Stimulated activated CD4-positive, alpha-beta T cell treated with anti-CD3 and anti-CD28 coated beads, Interleukin-4, amount 100 ng/mL, for 1 hour (primary cell): ENCODE measurements around the gene MOV10L1.
"Not testable (repeated sequence)": the region's sequence is repeated elsewhere in the genome, so short reads cannot be mapped to it uniquely, and the experiment has no call there.

Experiments
- DNase-seq: peaks from one replicate; pipeline ENCODE4 v3.0.0-alpha.2; 2020

MOV10L1 gene

DNA sequence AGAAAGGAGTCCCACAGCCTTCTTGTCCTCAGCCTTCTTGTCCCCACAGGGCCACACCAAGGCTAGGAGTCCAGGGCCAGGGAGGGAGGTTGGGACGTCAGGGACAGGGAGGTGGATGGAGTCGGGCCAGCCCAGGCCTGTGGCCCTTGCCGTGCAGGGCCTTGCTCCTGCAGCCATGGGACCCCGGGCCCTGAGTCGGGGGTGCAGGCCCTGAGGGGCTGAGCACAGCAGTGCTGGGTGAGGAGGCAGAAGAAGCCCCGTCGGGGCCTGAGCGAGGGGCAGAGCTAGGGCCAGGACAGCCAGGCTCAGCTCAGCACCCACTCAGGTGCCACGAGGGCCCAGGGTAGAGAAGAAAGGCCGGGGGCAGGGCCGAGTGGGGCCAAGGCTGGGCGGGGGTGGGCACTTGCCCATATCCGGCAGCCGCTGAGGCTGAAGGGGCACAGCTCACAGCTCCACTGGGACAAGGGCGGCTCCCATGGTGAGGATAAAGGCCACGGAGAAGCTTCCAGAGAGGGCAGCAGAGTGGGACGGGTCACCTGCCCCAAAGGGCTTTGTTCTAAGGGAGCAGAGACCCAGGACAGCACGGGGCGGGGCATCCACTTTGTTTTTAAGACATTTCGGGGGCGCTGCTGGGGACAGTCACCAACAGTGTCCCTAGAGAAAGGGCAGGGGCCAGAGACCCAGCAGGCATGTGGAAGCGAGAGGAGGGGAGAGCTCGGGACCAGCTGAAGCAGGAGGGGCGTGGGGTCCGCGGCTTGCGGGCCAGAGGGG, 8.2 kb upstream of the MOV10L1 start:
- DNase-seq, result no peak

DNA sequence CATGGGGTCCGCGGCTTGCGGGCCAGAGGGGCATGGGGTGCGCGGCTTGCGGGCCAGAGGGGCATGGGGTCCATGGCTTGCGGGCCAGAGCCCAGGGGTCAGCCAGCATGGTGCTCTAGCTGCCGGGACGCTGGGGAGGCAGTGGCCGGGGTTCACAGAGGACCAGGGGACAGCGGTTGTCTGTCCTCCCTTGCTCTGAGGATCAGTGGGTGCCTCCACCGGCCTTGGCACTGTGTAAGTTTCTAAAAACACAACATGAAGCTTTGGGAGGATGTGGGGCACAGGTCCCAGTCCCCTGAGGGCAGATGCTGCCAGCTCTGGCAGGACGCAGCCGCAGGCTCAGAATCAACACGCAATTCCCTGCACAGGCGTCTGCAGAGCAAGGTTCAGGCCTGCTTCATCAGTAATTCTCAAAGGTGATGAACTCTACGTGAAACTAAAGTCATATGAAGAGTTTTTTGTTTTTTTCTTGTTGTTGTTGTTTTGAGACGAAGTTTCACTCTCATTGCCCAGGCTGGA, 7.5 kb upstream of the MOV10L1 start:
- no peak for DNase-seq

GRCh38 chr22:50082961-50083461, 6.8 kb upstream of the MOV10L1 start:
- no peak for DNase-seq

DNA sequence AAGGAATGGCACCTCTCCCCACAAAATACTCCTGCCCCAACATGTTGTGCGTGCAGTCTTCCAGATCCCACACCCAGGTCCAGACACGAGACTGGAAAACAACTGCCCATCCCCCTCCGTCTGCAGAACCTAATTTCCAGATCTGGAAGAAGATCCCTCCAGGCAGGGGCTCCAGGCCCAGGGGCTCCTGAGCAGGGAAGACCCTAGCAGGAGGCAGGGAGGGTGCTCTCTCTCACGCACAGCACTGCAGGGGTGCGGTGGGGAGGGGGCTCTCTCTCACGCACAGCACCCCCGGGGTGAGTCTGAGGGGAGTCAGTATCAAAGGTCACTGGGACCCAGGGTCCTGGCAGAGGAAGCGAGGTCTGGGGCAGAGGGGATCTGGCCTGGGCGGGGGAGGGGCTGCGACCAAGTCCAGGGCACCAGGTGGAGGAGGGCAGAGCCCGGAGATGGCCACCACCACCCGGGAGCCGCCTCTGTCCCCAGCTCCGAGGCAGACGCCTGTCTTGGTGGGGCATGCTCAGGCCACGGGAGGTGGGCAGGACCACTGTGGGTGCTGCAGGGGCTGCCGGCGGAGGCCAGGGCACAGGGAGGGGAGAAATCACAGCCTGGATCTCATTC, 6.2 kb upstream of the MOV10L1 start:
- DNase-seq, result no peak

- no peak for DNase-seq
Measured at GRCh38 chr22:50084080-50084477, 5.7 kb upstream of the MOV10L1 start.

GRCh38 chr22:50084614-50085021, 5.2 kb upstream of the MOV10L1 start:
- DNase-seq, result no peak

DNA sequence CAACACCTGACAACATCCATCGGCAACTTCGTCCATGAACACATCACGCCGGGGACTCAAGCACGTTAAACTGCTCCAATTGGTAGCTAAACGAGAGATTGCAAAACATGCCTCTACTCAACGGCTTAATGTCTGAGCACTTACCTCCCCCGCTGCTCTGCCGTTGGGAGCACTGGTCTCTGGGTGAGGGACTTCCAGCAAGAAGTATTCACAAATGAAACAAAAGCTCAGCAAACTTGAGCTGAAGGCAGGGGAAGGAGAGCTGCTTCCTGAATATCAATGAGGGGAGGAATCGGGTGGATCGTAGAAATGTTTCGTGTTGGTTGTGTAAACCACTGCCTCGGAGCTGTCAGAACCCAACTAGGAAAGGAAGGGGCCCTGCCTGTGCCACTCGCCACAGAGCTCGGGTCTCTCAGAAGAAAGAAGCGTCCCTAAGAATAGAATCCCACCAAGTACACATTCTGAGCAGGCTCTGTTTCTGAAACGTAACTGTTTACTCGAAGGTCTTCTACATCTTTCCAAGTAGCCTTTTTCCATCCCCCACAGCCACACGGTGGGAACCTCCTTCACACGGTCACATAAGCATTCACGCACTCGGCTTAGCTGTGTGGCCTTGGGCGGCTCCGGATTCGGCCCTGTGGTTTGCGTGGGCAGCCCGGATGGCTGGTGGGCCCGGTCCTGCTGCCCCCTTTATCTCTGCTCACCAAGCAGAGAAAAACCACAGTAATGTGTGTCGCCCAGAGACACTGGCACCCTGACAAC, 4.4 kb upstream of the MOV10L1 start, which contains the start of gene MLC1:
Gene MLC1 (minus strand): TSS at position 216 of the 762 bp plus-strand sequence. CDS start 524 bp downstream, outside the sequence.
- no peak for DNase-seq

GRCh38 chr22:50086526-50086925, 3.3 kb upstream of the MOV10L1 start:
- DNase-seq, result no peak

DNA sequence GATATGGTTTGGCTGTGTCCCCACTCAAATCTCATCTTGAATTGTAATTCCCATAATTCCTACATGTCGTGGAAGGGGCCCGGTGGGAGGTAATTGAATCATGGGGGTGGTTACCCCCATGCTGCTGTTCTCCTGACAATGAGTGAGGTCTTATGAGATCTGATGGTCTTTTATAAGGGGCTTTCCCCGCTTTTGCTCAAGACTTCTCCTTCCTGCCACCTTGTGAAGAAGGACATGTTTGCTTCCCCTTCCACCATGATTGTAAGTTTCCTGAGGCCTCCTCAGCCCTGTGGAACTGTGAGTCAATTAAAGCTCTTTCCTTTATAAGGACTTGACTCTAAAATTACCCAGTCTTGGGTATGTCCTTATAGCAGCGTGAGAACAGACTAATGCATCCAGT, 2.8 kb upstream of the MOV10L1 start:
- not testable (repeated sequence) for DNase-seq

- no peak for DNase-seq
Measured at GRCh38 chr22:50087646-50088045, 2.2 kb upstream of the MOV10L1 start.

GRCh38 chr22:50088096-50088495, 1.7 kb upstream of the MOV10L1 start:
- no peak for DNase-seq

- no peak for DNase-seq
Measured at GRCh38 chr22:50089231-50089630, 575 bp upstream of the MOV10L1 start.

DNA sequence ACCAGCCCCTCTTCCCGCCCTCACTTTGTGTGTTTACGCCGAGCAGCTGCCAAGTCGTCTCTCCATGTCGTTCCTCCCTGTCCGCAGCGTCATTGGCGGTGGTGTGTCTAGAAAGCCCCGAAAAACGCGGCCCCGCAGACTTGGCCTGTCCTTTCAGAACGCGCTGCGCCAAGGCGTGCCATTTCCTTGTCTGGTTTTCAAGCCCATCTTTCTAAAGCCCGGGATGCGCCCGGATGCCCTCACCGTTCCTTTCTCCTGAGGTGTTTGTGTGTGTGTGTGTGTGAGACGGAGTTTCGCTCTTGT, 557 bp downstream of the MOV10L1 start:
- no peak for DNase-seq

GRCh38 chr22:50091092-50091768, 1.4 kb downstream of the MOV10L1 start:
- DNase-seq, result no peak

DNA sequence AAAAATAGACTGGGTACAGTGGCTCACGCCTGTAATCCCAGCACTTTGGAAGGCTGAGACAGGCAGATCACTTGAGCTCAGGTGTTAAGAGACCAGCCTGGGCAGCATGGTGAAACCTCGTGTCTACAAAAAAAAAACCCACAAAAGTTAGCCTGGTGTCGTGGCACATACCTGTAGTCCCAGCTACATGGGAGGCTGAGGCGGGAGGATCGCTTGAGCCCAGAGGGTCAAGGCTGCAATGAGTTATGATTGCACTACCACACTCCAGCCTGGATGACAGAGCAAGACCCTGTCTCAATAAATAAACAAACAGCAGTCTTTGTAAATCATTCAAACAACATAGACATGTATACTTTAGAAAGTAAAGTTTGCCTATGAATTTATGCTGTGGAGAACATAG, 2.5 kb downstream of the MOV10L1 start:
- DNase-seq, result no peak

GRCh38 chr22:50098052-50098451, 8.2 kb downstream of the MOV10L1 start:
- DNase-seq, result no peak

DNA sequence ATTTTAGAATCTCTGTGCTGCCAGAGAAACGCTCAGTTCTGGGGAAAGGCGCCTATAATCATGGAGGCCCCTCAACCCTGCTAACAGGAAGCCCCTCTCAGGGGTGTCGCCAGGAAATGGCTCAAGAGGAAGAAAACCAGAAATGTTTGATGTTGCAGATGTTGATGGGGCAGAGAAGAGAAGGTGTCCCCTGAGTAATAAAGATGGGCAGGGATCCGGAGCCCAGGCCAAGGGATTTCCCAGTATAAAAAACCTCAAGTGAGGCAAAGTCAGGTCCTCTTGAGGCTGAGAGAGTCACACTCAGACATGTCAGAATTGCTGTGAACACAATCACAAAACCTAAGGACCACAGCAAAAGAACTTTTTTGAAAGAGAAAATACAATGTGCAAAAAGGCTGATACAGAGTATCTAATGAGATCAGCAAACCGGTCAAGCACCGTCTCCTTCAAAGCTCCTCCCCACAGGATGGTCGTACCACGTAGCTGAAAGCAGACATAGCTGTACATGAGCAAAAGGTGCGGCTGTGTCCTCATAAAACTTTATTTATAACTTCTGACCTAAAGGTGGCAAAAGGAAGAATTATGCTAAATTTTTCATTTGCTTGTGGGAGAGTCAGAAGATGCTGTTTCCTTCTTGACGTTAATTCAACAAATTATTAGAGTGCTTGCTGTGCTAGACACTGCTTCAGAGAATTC, 12.2 kb downstream of the MOV10L1 start:
- DNase-seq, result no peak

GRCh38 chr22:50102946-50103345, 13.1 kb downstream of the MOV10L1 start:
- no peak for DNase-seq

- DNase-seq, result no peak
Measured at GRCh38 chr22:50104141-50104544, 14.3 kb downstream of the MOV10L1 start.

DNA sequence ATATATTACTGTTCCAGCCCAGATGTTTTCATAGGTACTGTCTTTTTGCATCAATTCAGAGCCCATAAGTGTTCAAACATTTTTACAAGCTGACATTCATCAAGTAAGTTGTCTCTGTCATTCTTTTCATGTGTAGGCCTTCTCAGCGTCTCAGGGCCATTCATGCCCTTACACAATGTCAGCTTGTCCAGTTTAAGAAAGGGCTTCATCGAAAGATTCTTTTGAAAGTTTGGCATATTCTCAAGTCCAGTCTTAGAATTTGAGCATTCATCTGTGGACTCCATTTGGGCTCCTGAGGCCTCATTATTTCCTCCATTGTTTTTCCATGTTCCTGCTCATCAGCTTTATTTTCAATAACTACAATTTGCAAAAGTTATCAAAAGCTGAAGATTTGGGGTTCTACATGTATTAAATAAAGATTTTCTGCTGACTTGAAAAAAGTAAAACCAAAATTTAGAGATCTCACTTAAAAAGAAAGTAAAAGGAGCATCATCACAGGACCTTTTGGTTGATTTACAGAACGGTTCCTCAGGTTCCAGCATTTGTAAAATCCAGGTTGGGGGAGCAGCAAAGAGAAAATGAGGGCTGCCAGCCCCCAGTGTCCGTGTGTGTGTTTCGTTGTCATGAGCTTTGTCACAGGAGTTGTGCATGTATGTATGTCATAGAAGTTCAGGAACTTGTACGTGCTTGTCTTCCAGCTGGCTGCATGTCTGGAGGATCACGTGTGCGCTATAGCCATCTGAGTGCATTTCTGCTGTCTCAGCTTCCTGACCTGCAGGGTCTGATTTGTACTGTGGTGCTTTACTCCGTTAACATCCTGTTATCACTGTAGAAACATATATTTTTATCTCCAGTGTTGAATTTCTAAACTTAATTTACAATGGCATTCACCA, 15.6 kb downstream of the MOV10L1 start:
- DNase-seq, result no peak

DNA sequence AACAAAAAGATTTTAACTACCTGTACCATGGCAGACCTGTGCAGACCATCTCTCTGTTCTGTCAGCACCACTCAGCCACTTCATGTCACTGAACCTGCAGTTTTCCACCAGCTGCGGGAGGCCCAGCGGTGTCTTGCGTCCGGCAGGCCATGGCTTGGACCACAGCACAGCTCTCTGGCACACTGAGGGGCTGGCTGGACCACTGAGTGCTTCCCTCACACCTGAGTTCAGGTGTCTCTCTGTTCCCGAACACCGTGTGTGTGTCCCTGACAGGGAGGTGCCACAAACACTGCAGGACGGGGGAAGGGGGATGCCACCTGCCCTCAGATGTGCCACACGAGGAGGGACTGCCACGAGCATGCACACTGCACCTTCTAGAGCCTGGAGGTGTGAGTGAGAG, 17.7 kb downstream of the MOV10L1 start:
- DNase-seq, result no peak
